ENCODE data around the gene MSLN.
"Not testable (repeated sequence)": the region's sequence is repeated elsewhere in the genome, so short reads cannot be mapped to it uniquely, and the experiment has no call there.

Gene MSLN

DNA sequence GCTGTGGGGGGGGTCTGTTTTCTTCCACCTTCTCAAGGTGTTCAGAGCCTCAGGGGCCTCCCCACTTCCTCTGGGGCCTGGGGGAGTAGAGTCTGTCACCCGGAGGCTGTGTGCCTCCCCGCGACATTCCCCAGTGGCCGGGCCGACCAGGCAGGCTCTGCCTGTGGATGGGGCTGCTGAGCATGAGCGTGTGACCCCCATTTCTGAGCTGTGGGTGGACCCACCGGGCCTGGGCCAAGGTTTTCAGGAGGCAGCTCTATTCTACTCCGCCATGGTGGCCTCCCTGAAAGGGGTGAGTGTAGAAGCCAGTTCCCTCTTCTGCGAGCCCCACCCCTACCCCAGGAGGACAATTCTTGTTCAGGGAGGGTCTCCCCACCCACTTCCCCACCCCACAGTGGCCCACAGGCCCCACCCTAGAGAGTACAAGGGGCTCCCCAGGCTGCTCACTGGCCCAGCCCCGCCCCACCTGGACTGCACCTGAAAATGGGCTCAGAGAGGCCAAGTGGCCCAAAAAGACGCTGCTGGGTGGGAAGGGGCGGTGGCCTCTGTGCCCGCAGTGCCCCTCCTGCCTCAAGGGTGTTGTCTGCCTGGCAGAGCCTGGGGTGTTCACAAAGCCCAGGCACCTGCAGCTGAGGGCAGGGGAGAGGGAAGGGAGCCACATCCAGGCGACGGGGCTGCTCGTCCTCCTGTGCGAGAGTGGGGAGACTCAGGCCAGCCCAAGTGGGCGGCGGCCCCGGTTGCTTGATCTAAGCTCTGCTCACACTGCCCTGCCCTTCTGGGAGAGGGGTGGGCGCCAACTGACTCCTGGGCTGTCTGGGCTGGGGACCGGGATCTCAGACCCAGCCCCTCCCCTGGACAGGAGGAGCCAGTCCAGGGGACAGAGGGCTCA is 1.3 kb downstream of the MSLN start:
- no peak for DNase-seq

DNA sequence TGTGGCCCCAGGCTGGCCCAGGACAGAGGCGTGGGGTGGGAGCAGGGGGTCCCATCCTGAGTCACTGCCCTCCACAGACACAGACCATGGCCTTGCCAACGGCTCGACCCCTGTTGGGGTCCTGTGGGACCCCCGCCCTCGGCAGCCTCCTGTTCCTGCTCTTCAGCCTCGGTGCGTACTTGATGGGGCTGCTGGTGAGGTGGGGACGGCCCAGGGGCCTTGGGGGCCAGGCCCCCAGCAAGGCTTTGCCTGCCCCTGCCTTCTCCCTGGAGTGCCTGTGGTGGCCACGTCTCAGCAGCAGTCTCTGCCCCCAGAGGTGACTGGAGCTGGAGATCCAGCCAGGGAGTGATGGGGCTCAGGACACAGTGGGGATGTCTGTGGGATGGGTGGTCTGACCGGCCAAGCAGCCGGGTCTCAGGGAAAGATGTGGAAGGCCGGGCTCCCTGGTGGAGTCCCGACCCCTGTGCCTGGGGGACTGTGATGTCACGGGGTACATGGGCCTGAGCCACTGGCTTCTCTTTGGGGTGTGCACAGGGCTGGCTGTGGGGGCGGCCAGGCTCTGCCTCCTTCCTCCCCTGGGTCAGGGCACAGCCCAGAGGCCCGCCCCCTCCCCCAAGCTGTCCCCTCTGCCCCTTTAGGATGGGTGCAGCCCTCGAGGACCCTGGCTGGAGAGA is 2.2 kb downstream of the MSLN start:
- no peak for DNase-seq

DNA sequence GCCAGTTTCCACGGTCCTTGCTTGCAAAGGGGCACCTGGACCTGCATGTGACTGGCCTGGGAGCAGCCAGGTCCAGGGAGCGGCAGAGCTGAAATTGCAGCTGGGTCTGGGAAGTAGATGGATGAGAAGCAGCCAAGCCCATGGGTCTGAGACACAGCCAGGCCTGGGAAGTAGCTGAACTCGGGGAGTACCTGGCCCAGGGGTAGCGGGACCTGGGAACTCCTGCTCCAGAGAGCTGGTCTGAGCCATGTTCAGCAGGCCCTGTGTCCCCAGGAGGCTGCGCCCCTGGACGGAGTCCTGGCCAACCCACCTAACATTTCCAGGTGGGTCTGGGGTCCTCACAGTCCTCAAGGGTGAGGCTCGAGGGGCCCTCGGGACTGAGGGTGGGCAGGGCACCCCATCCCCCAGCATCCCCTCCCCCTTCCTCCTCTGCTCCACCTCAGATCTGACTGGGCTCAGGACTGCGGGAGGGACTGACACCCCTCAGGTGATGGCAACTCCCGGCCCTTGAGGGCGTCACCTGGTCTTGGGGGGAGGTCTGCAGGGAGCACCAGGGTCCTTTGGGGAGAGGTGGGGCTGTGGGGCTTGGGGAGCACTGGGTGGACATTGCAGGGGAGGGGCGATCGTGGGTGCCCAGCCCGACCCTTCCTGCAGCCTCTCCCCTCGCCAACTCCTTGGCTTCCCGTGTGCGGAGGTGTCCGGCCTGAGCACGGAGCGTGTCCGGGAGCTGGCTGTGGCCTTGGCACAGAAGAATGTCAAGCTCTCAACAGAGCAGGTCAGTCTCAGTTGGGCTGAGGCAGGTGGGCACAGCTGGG is 3.0 kb downstream of the MSLN start:
- no peak for DNase-seq

DNA sequence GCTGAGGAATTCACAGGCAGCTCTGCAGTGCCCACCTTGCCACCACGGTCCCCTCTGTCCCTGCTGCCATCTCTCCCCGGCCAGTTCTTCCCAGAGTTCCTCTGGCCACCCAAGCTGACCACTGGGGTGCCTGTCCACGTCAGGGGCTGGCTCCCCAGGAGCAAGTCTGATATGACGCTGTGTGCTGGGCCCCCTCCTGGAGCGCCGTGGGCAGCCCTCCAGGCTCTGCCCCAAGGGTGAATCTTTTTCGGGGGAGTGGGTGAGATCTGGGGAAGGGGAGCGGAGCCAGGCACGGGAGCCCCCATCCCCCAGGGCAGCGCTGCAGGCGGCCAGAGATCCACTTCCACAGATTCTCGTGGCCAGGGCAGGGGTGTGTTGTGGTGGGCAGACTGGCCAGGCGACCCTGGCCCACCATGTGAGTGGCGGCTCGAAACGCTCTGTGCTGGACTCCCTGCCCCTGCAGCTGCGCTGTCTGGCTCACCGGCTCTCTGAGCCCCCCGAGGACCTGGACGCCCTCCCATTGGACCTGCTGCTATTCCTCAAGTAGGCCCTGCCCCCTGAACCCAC is 3.7 kb downstream of the MSLN start:
- no peak for DNase-seq

DNA sequence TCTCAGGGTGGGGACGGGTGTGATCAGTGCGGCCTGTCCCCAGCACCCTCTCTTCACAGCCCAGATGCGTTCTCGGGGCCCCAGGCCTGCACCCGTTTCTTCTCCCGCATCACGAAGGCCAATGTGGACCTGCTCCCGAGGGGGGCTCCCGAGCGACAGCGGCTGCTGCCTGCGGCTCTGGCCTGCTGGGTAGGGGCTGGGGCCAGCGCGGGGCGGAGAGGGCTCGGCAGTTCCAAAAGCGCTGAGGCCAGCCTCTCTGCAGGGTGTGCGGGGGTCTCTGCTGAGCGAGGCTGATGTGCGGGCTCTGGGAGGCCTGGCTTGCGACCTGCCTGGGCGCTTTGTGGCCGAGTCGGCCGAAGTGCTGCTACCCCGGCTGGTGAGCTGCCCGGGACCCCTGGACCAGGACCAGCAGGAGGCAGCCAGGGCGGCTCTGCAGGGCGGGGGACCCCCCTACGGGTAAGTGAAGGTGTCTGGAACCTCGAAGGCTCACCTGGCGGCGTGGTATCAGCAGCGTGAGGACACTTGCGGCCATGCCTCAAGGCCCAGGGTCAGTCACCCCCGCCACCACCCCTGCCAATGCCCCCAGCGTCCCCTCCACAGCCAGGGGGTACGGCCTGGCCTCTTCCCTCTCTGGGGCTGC is 4.4 kb downstream of the MSLN start:
- DNase-seq: no peak

DNA sequence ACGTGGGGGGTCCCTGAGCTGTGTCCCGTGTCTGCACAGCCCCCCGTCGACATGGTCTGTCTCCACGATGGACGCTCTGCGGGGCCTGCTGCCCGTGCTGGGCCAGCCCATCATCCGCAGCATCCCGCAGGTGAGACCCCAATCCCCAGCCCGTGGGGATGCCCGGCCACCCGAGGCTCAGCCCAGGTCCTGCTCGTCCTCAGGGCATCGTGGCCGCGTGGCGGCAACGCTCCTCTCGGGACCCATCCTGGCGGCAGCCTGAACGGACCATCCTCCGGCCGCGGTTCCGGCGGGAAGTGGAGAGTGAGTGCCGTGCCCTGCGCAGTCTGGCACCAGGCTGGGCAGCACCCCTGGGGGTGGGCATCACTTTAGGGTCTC is 4.9 kb downstream of the MSLN start:
- no peak for DNase-seq

DNA sequence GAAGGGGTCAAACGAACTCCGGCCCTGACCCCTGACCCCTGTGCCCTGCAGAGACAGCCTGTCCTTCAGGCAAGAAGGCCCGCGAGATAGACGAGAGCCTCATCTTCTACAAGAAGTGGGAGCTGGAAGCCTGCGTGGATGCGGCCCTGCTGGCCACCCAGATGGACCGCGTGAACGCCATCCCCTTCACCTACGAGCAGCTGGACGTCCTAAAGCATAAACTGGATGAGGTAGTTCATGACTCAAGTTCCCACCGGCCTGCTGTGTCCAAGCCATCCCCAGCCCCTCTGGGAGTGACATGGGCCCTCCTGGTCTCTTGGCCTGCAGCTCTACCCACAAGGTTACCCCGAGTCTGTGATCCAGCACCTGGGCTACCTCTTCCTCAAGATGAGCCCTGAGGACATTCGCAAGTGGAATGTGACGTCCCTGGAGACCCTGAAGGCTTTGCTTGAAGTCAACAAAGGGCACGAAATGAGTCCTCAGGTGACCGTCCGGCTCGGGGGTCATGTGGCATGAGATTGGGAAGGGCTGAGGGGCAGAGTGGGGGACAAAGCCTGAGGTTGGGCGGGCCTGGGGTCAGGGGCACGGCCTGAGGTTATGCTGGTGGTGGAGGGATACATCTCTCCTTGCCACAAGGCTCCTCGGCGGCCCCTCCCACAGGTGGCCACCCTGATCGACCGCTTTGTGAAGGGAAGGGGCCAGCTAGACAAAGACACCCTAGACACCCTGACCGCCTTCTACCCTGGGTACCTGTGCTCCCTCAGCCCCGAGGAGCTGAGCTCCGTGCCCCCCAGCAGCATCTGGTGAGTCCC is 5.7 kb downstream of the MSLN start:
- DNase-seq: no peak

DNA sequence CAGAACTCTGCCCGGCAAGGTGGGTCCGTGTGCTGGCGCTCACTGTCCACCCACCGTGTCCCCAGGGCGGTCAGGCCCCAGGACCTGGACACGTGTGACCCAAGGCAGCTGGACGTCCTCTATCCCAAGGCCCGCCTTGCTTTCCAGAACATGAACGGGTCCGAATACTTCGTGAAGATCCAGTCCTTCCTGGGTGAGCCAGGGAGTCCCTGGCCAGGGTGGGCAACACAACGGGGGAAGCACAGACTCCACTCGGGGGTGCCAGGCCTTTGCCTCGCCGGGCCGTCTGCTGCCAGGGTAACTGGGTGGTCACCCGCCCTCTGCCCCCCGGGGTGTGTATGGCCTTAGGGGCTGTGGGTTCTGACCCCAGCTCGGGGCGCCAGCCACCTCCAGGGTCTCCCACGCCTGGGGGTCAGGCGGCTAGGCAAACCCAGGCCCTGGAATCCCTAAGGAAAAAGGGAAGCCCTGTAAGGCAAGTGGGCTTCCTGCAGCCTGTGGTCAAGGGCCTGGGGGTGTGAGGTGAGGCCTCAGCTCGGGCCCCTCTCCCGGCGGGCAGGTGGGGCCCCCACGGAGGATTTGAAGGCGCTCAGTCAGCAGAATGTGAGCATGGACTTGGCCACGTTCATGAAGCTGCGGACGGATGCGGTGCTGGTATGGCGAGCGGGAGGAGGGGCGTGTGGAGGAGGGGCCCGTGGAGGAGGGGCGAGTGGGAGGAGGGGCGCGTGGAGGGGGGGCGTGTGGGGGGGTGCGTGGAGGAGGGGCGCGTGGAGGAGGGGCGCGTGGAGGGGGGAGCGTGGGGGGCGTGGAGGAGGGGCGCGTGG is 6.5 kb downstream of the MSLN start:
- no peak for DNase-seq

DNA sequence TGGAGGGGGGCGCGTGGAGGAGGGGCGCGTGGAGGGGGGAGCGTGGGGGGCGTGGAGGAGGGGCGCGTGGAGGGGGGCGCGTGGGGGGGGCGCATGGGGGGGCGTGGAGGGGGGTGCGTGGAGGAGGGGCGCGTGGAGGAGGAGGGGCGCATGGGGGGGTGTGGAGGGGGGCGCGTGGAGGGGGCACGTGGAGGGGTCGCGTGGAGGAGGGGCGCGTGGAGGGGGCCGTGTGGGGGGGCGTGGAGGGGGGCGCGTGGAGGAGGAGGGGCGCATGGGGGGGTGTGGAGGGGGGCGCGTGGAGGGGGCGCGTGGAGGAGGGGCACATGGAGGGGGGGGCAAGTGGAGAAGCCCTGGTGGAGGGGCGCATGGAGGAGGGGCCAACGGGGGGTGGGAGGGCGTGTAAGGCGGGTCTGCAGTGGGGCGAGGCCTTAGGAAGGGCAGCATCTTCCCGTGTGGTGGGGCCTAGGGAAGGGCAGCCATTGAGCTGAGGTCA is 7.3 kb downstream of the MSLN start:
- no peak for DNase-seq

DNA sequence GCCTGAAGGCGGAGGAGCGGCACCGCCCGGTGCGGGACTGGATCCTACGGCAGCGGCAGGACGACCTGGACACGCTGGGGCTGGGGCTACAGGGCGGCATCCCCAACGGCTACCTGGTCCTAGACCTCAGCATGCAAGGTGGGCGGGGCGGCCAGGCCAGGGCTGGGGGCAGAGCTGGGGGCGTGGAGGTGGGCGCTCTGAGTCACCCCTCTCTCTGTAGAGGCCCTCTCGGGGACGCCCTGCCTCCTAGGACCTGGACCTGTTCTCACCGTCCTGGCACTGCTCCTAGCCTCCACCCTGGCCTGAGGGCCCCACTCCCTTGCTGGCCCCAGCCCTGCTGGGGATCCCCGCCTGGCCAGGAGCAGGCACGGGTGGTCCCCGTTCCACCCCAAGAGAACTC is 7.9 kb downstream of the MSLN start:
- DNase-seq: no peak

DNA sequence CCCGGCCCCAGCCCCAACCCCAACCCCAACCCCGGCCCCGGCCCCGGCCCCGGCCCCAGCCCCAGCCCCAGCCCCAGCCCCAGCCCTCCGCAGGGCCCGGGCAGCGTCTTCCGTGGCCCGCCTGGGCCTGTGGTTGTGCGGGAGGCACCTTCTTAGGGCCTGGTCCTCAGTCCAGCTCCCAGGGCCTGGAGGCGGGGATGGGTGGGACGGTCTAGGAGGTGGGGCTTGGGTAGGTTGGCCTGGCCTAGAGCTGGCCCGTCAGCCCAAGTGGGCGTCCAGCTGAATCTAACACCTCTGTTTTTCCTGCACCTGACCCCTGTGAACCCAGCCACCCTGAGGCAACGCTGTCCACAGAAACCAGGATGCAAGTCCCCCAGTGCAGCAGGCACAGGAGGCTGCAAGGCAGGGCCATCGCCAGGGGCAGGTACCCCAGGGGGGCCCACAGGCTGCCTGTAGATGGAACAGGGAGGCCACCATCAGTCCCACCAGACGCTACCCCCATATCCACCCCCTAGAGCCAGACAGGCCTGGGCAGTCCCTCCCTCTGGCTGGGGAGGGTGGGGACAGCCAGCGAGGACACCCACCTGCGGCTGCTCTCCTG is 8.8 kb downstream of the MSLN start:
- DNase-seq: no peak

DNA sequence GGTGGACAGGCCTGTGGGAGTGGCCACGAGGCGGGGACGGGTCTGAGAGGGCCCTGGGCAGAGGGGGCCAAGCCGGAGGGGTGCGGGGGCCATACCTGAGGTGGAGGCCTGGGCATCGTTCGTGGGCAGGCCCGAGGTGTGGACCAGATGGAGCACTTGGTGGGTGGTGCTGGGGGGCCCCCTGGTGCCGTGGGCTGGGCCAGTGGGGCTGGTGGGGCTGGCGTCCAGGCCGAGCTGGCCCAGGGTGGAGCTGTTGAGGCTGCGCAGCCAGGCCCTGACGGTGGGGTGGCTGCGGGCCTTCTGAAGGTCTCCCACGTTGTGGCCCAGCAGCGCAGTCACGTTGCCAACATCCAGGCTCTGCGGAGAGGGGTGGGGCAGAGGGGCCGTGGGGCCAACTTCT is 9.4 kb downstream of the MSLN start:
- DNase-seq: no peak

DNA sequence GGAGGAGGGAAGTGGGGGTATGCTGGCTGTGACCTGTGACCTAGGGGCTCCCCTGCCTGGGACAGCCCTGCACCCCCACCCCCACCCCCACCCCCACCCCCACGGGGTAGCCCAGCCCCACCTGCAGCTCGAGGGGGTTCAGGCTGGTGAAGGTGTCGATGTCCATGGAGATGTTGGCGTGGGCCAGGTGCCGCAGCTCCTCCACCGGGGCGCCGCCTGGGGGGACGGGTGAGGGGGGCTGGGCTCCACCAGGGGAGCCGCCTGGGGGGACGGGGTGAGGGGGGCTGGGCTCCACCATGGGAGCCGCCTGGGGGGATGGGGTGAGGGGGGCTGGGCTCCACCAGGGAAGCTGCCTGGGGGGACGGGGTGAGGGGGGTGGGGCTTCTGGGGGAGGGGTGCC is 9.9 kb downstream of the MSLN start:
- no peak for DNase-seq

DNA sequence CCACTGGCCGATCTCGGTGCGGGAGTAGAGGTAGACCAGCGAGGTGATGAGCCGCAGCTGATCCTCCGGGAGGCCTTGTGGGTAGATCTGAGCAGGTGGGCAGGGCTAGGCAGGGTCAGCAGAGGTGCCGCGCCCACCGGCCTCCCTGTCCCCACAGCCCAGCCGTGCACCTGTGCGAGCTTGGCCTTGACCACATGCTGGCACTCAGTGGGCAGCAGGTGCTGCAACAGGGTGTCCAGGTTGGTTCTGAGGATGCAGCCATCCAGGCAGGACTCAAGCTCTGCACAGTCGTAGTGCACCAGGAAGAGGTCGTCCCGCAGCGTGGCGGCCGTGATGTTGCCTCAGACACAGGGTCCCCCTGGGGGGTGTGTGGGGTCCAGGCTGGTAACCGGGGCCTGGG is 12.4 kb downstream of the MSLN start:
- DNase-seq: no peak

DNA sequence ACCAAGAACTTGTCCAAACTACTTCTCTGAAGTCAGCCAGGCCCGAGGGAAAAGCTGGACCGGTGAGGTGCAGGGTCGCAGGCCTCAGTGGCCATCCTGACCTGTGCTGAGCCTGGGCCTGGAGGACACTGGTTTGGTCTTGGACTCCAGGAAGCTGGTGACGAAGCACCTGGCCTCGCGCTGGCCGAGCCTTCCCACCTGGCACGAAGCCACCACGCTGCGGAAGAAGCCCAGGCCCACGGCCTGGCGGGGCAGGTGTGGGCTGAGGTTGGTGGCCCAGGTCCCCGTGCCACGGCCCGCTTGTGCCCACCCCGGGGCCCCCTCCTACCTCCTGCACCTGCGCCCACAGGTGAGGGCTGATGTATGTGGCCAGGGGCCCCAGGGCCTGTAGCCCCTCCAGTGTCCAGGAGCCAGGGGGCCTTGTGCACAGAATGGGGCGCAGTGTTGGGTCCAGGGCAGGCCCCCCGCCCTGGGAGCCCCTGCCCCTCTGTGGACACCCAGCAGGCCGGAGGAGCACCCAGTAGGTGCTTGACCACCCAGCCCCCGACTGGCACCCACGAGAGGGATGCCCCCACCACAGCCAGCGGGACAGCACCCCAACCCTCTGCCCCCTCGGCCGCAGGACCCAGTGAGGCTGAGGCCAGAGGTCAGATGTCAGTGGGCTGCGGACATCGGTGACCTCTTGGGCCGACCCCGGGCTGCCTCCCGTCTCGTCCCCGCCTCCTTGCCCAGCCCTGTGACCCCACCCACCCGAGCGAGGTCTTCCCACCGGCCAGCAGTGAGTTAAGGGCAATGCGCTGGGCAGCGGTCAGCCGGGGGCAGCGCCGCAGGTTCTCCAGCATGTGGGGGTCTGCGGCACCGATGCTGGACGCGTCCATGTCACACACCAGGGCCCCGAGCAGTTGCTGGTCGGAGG is 13.8 kb downstream of the MSLN start:
- DNase-seq: no peak

DNA sequence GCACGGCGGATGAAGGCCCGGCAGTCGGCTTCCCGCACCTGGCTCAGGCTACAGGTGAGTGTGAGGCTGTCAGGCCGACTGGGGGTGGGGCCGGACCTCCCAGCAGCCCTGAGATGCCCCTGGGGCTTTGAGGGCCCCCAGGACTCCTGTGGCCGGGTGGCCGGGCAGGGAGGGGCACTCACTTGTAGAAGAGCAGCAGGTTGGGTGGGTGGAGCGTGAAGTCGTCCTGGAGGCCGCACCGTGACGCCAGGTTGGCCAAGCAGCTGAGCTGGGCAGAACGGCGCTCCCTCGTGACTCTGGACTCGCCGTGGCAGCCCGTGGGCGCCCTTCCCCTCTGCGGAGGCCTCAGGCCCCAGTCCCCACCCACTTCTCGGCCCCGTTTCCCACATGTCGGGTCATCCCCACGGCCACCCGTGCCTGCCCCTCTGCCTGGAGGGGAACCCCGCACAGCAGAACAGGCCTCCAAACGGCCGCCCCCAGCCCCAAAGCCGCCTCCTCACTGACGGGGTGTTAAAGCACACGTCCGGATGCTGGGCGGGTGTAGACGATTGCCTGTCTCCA is 14.8 kb downstream of the MSLN start:
- DNase-seq: no peak

DNA sequence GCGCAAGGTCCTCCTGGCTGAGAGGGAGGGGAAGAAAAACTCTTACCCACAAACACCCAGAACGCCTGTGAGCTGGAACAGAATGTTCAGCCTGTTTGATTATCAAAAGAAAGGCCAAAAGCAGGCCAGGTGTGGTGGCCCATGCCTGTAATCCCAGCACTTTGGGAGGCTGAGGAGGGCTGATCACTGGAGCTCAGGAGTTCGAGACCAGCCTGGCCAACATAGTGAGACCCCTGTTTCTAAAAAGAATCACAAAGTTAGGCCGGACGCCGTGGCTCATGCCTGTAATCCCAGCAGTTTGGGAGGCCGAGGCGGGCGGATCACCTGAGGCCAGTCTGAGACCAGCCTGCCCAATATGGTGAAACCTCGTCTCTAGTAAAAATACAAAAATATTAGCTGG is 15.8 kb downstream of the MSLN start:
- DNase-seq: not testable (repeated sequence)

DNA sequence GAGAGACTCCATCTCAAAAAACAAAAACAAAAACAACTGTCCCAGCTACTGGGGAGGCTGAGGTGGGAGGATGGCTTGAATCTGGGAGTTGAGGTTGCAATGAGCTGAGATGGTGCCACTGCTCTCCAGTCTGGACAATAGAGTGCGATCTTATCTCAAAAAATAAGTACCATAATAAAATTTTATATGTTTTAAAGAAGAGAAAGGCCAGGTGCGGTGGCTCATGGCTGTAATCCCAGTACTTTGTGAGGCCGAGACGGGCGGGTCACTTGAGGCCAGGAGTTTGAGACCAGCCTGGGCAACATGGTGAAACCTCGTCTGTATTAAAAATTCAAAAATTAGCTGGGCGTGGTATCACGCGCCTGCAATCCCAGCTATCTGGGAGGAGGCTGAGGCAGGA is 16.3 kb downstream of the MSLN start:
- DNase-seq: no peak

DNA sequence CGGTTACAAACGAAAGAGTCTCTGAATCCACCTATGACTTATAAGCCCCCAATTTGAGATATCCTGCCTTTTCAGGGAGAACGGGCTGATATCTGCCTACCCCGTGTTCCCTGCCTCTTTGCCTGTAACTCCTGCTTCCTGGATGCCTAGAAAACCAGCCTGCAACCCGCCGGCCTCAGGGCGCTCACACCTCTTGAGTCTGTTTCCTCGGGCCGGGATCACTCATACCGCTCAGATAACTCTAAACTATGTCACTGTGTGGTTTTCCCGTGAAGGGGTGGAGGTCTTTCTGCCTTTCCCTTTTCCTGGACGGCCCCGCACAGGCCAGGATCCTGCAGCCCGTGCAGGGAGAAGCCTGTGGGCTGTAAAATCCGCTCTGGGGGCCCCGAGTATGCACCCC is 17.3 kb downstream of the MSLN start:
- no peak for DNase-seq
